ENCODE results near the gene OSCP1.

OSCP1 gene

GRCh38 chr1:36400825-36401601 is 49.2 kb downstream of the OSCP1 start:
- no peak for DNase-seq

GRCh38 chr1:36400514-36400824 is 49.8 kb downstream of the OSCP1 start:
- no peak for DNase-seq

- no peak for DNase-seq
These were observed 51.8 kb downstream of the OSCP1 start for GRCh38 chr1:36398370-36398977.

- DNase-seq, result peak; percentile 81
These were observed 52.6 kb downstream of the OSCP1 start, which contains the start of gene LSM10 for GRCh38 chr1:36397378-36398230. Gene LSM10 (minus strand): TSS chr1:36397908. CDS start chr1:36394129, 3,779 bp downstream.

- no peak for DNase-seq
These were observed 53.2 kb downstream of the OSCP1 start for GRCh38 chr1:36397083-36397377.

- DNase-seq, result no peak
These were observed 53.9 kb downstream of the OSCP1 start for GRCh38 chr1:36396359-36396758.

- DNase-seq, result no peak
These were observed 56.6 kb downstream of the OSCP1 start for GRCh38 chr1:36393686-36394085.

GRCh38 chr1:36392836-36393235 is 57.4 kb downstream of the OSCP1 start:
- DNase-seq, result no peak

GRCh38 chr1:36391271-36391670 is 59.0 kb downstream of the OSCP1 start:
- no peak for DNase-seq

- no peak for DNase-seq
These were observed 59.8 kb downstream of the OSCP1 start for GRCh38 chr1:36390411-36390810.

- DNase-seq, result no peak
These were observed 60.3 kb downstream of the OSCP1 start for GRCh38 chr1:36389999-36390398.

- DNase-seq, result no peak
These were observed 61.0 kb downstream of the OSCP1 start for GRCh38 chr1:36389261-36389660.

- no peak for DNase-seq
These were observed 62.9 kb downstream of the OSCP1 start for GRCh38 chr1:36387141-36387949.

GRCh38 chr1:36386265-36387140 is 63.7 kb downstream of the OSCP1 start:
- DNase-seq, result peak; percentile 90

GRCh38 chr1:36385410-36386264 is 64.6 kb downstream of the OSCP1 start, which contains the start of gene STK40:
Gene STK40 (minus strand): TSS chr1:36385924. CDS start chr1:36361332, 24,592 bp downstream.
- DNase-seq, result peak; percentile 99

- DNase-seq, result peak; percentile 55
These were observed 65.5 kb downstream of the OSCP1 start for GRCh38 chr1:36384542-36385409.

- DNase-seq, result no peak
These were observed 67.0 kb downstream of the OSCP1 start for GRCh38 chr1:36383240-36383639.

GRCh38 chr1:36382669-36383068 is 67.6 kb downstream of the OSCP1 start:
- DNase-seq, result no peak

- no peak for DNase-seq
These were observed 68.0 kb downstream of the OSCP1 start for GRCh38 chr1:36382231-36382630.

GRCh38 chr1:36381405-36381804 is 68.8 kb downstream of the OSCP1 start:
- no peak for DNase-seq

Data from DMS79 (cell line).